HUDEP-2 (cell line): ENCODE results near the gene FAM47E.

Experiments
- DNase-seq, 76 experiments: peaks; one replicate each; lab custom pipeline; 2025; ENCODE audit not compliant: unreplicated experiment in 76 of 76; lab: John Stamatoyannopoulos, UW

The FAM47E gene

GRCh38 chr4:76326515-76326914, 75.0 kb downstream of the FAM47E start:
- DNase-seq, result no peak
